Memory B cell (primary cell): ENCODE results near the gene NSRP1.
"Not testable (repeated sequence)": the region's sequence is repeated elsewhere in the genome, so short reads cannot be mapped to it uniquely, and the experiment has no call there.

Experiments used
- ATAC-seq: fragments of 150-1000 bp; cut with Tn5 transposase; 2 replicates; pipeline ENCODE4 v1.10.0; 2021; ENCODE audit warnings: low read depth, mild to moderate bottlenecking, moderate library complexity
- DNase-seq, 2 donors: peaks; one replicate each; pipeline ENCODE4 v3.0.0; 2022; ENCODE audit warnings: low spot score in 2 of 2
- H3K27ac Mint-ChIP-seq: one replicate; pipeline ENCODE4 v1.8.0; 2022; ENCODE audit warnings: mild to moderate bottlenecking, moderate library complexity, mixed read lengths
- H3K27me3 Mint-ChIP-seq: one replicate; pipeline ENCODE4 v1.8.0; 2022; ENCODE audit warnings: mixed read lengths
- H3K36me3 Mint-ChIP-seq: one replicate; pipeline ENCODE4 v1.8.0; 2022; ENCODE audit warnings: mild to moderate bottlenecking, mixed read lengths
- H3K4me1 Mint-ChIP-seq: one replicate; pipeline ENCODE4 v1.8.0; 2022; ENCODE audit warnings: mixed read lengths
- H3K4me3 Mint-ChIP-seq: one replicate; pipeline ENCODE4 v1.8.0; 2022; ENCODE audit warnings: mild to moderate bottlenecking, moderate library complexity, mixed read lengths
- H3K9me3 Mint-ChIP-seq: one replicate; pipeline ENCODE4 v1.8.0; 2022; ENCODE audit warnings: mixed read lengths

Gene NSRP1

DNA sequence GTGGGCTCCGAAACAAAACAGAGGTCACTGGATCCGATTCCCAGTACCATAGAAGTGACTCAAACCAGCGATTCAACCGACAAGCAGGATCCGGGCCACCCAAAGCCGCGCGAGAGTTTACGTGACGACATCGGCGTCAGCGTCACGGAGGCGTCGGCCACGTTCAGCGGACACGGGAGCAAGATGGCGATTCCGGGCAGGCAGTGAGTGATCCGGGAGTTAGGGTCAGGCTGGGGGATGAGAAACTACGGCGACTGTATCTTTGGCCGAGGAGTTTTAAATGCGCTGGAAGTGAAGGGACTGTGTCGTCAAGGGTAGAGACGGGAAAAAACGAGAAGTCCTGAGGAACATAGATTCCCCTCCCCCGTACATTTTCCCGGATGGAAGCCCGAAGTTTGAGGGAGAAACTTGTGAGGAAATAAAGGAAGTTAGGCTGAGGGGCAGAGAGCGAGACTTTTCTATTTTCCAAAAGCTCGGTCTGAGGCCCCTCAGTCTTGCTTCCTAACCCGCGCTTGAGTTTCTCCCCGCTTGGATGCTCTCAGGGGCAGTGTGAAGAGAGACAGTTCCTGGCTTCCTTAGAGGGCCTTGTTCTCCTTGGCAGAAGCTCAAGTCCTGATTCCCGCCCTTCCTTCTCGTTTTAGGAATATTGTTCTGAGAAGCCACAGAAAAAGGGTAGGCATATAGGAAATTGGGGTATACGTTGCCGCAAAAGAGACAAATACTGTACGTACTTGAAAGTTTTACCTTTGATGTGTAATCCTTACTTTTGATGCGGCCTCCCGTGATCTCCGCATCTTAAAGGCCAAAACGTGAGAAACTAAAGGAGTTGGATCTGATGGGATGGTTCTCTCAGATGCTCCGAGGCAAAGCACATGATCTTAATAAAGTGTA is at the start of gene NSRP1:
Gene NSRP1 (plus strand): TSS at position 156 of the 891 bp plus-strand sequence. CDS start 28 bp downstream, at position 184.
- H3K9me3 Mint-ChIP-seq = no peaks in the 10 kb centered on the region
- ATAC-seq (peak; percentile 97), DNase-seq (peak; percentile 85 to 88)
- peak within 1 kb of the TSS; percentile 100 for H3K27ac Mint-ChIP-seq
- H3K4me1 Mint-ChIP-seq = peaks cover 19% of the 10 kb centered on the region
- peaks cover under 1% of the 10 kb centered on the region for H3K27me3 Mint-ChIP-seq
- H3K4me3 Mint-ChIP-seq = peak within 1 kb of the TSS; percentile 98
- peaks cover 13% of the 10 kb centered on the region for H3K36me3 Mint-ChIP-seq

GRCh38 chr17:30068465-30068864 is 48.2 kb upstream of the NSRP1 start:
- H3K4me1 Mint-ChIP-seq = no peaks in the 10 kb centered on the region
- peaks cover 10% of the 10 kb centered on the region for H3K27me3 Mint-ChIP-seq
- peaks cover 18% of the 10 kb centered on the region for H3K36me3 Mint-ChIP-seq
- H3K9me3 Mint-ChIP-seq = peaks cover 25% of the 10 kb centered on the region
- DNase-seq = no peak
- no peak for ATAC-seq
- H3K27ac Mint-ChIP-seq = no peak overlapping the region
- no peak overlapping the region for H3K4me3 Mint-ChIP-seq

- H3K9me3 Mint-ChIP-seq = peaks cover 2% of the 10 kb centered on the region
- DNase-seq = no peak
- peaks cover 9% of the 10 kb centered on the region for H3K27me3 Mint-ChIP-seq
- H3K27ac Mint-ChIP-seq = no peak overlapping the region
- no peak overlapping the region for H3K4me3 Mint-ChIP-seq
- H3K4me1 Mint-ChIP-seq = no peaks in the 10 kb centered on the region
- H3K36me3 Mint-ChIP-seq = no peaks in the 10 kb centered on the region
- ATAC-seq = no peak
Observed at GRCh38 chr17:30074254-30074653, 42.4 kb upstream of the NSRP1 start.

- peaks cover 9% of the 10 kb centered on the region for H3K27me3 Mint-ChIP-seq
- no peaks in the 10 kb centered on the region for H3K36me3 Mint-ChIP-seq
- no peaks in the 10 kb centered on the region for H3K4me1 Mint-ChIP-seq
- H3K4me3 Mint-ChIP-seq = no peak overlapping the region
- H3K9me3 Mint-ChIP-seq = peaks cover 2% of the 10 kb centered on the region
- DNase-seq = no peak
- no peak for ATAC-seq
- H3K27ac Mint-ChIP-seq = no peak overlapping the region
Observed at GRCh38 chr17:30074730-30075129, 41.9 kb upstream of the NSRP1 start.

GRCh38 chr17:30082773-30083172 is 33.8 kb upstream of the NSRP1 start:
- peaks cover 2% of the 10 kb centered on the region for H3K36me3 Mint-ChIP-seq
- H3K27ac Mint-ChIP-seq = no peak overlapping the region
- ATAC-seq = no peak
- no peaks in the 10 kb centered on the region for H3K4me1 Mint-ChIP-seq
- no peak overlapping the region for H3K4me3 Mint-ChIP-seq
- H3K9me3 Mint-ChIP-seq = peaks cover 3% of the 10 kb centered on the region
- no peak for DNase-seq
- H3K27me3 Mint-ChIP-seq = peaks cover 12% of the 10 kb centered on the region

- H3K4me3 Mint-ChIP-seq = no peak overlapping the region
- ATAC-seq = no peak
- no peaks in the 10 kb centered on the region for H3K4me1 Mint-ChIP-seq
- peaks cover 15% of the 10 kb centered on the region for H3K27me3 Mint-ChIP-seq
- no peak overlapping the region for H3K27ac Mint-ChIP-seq
- H3K9me3 Mint-ChIP-seq = peaks cover 3% of the 10 kb centered on the region
- no peak for DNase-seq
- H3K36me3 Mint-ChIP-seq = peaks cover 2% of the 10 kb centered on the region
Observed at GRCh38 chr17:30084788-30085187, 31.8 kb upstream of the NSRP1 start.

DNA sequence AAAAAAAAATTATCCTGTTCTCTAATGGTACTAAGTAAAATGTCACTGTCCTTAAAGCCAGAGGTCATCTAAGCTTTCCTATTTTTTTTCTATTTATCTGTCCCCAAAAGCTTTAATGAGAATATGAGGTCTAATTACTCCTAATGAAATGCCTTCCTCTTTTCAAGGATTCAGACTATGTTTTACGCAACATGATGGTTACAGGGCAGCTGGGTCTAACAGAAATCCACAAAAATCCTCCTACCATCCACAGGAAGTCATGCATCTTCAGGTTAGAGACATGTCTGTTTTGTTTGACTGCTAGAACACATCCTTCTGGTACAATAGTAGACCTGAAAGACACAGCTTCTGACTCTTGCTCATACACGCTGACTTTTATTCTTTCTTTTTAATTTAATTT is 29.7 kb upstream of the NSRP1 start:
- H3K27ac Mint-ChIP-seq = no peak overlapping the region
- H3K9me3 Mint-ChIP-seq = peaks cover 3% of the 10 kb centered on the region
- no peaks in the 10 kb centered on the region for H3K4me1 Mint-ChIP-seq
- H3K4me3 Mint-ChIP-seq = no peak overlapping the region
- DNase-seq (no peak), ATAC-seq (no peak)
- peaks cover 2% of the 10 kb centered on the region for H3K36me3 Mint-ChIP-seq
- H3K27me3 Mint-ChIP-seq = peaks cover 17% of the 10 kb centered on the region

DNA sequence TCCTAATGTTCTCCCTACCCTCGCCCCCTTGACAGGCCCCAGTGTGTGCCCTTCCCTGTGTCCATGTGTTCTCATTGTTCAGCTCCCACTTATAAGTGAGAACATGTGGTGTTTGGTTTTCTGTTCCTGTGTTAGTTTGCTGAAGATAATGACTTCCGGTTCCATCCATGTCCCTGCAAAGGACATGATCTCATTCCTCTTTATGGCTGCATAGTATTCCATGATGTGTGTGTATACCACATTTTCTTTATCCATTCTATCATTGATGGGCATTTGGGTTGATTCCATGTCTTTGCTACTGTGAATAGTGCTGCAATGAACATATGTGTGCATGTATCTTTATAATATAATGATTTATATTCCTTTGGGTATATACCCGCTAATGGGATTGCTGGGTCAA is 29.2 kb upstream of the NSRP1 start:
- H3K9me3 Mint-ChIP-seq, H3K36me3 Mint-ChIP-seq, H3K4me1 Mint-ChIP-seq, H3K27ac Mint-ChIP-seq, ATAC-seq, DNase-seq, H3K4me3 Mint-ChIP-seq: not testable (repeated sequence)
- H3K27me3 Mint-ChIP-seq = peaks cover 17% of the 10 kb centered on the region

DNA sequence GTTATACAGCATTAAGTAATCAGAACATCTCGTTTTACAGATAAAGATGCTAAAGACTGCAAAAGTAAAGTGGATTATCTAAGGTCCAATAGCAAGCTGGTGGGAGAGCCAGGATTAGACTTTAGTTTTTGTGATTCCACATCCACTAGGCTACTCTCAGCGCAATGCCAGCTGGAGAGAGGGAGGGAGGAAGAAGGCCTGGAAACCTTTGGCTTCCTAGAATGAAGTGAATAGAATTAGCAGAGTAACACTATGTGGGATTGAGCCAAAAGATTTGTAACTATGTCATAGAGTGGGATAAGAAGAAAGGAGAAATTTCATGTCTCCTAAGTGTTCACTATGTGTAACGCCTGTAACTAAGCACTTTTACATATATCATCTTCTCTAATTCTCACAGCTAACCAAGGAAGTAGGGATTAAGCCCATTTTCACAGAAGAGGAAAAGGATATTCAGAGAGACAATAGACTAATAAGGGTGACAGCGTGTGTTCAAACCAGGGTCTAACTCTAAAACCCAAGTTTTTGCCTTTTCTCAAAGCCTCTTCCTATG is 25.4 kb upstream of the NSRP1 start:
- Mint-ChIP-seq H3K9me3 (peaks cover 3% of the 10 kb centered on the region), H3K27ac (no peak overlapping the region), H3K4me3 (no peak overlapping the region), H3K36me3 (peaks cover under 1% of the 10 kb centered on the region), H3K4me1 (no peaks in the 10 kb centered on the region), H3K27me3 (peaks cover 19% of the 10 kb centered on the region)
- DNase-seq (no peak), ATAC-seq (no peak)

DNA sequence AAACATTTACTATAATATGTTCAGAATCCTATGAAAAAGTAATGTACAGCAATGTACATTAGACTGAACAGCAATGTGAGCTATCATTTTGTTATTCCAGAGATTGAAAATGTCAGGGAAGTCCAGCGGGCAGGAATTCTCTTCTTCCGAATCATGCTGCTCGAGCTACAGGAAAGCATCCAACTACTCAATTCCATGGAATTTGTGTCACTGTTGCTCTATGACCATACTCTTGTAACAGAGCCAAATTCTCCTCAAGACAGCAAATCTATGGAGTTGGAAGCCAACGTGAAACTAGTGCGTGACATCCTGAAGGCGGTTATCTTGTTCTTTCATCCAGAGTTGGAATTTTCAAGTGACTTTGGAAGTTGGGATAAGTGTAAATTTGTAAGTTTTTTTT is 24.8 kb upstream of the NSRP1 start:
- Mint-ChIP-seq H3K4me1 (no peaks in the 10 kb centered on the region), H3K9me3 (peaks cover 3% of the 10 kb centered on the region), H3K27me3 (peaks cover 19% of the 10 kb centered on the region), H3K27ac (no peak overlapping the region), H3K36me3 (no peaks in the 10 kb centered on the region), H3K4me3 (no peak overlapping the region)
- ATAC-seq = no peak
- DNase-seq = no peak

GRCh38 chr17:30092886-30093285 is 23.7 kb upstream of the NSRP1 start:
- Mint-ChIP-seq H3K27ac (no peak overlapping the region), H3K9me3 (no peaks in the 10 kb centered on the region), H3K4me3 (no peak overlapping the region), H3K36me3 (no peaks in the 10 kb centered on the region), H3K4me1 (no peaks in the 10 kb centered on the region), H3K27me3 (peaks cover 14% of the 10 kb centered on the region)
- ATAC-seq = no peak
- no peak for DNase-seq

- ATAC-seq = peak; percentile 64
- no peak overlapping the region for H3K27ac Mint-ChIP-seq
Observed at GRCh38 chr17:30093463-30094147, 23.0 kb upstream of the NSRP1 start.

DNA sequence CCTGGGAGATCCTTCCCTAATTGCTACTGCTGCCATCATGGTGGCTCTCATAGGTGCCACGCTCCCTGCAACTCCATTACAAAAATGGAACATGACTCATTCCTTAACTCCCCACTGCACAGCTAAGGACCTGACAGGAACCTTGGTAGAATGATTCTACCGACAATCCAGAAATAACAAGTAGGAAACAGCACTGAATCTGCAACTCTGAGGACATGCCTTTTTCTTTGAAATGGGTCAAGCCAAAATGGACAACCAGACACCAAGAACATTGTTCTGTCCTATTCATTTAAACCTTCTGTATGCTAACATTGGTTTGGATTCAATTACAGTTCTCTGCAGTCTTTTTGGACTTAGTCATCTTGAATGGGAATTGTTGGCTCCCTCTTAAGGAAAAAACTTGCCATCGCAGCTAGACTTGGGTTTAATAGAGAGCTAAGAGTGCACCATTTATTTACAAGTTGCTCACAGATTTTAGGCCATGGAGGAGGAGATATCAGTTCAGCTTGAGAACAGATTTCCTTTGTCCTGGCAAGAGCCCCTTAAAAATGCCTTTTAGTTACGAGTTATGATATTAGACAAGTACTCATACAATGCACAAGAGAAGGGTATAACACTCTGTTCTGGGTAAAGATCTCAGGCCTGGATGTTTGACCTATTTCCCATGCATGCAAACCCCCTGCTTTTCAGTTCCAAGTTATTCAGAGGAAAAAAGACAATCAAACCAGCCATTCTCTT is 20.9 kb upstream of the NSRP1 start:
- no peak overlapping the region for H3K27ac Mint-ChIP-seq
- H3K4me3 Mint-ChIP-seq = no peak overlapping the region
- no peaks in the 10 kb centered on the region for H3K36me3 Mint-ChIP-seq
- no peaks in the 10 kb centered on the region for H3K4me1 Mint-ChIP-seq
- H3K27me3 Mint-ChIP-seq = peaks cover 9% of the 10 kb centered on the region
- ATAC-seq = peak; percentile 49
- DNase-seq = no peak
- no peaks in the 10 kb centered on the region for H3K9me3 Mint-ChIP-seq

More at GRCh38 chr17:30093463-30094147, 23.0 kb upstream of the NSRP1 start:
- peak; percentile 66 to 73 for DNase-seq
- Mint-ChIP-seq H3K4me1 (no peaks in the 10 kb centered on the region), H3K9me3 (no peaks in the 10 kb centered on the region), H3K36me3 (no peaks in the 10 kb centered on the region), H3K4me3 (no peak overlapping the region), H3K27me3 (peaks cover 14% of the 10 kb centered on the region)
